Cerebellar cortex (tissue), 1 donor: ENCODE data around the gene POMT2.

ENCODE experiments used
- DNase-seq: peaks from one replicate; pipeline ENCODE4 v3.0.0-alpha.2; 2015; ENCODE audit warnings: low spot score

Gene POMT2

GRCh38 chr14:77240336-77240915 is 80.3 kb downstream of the POMT2 start:
- no peak for DNase-seq

- no peak for DNase-seq
These were observed 81.3 kb downstream of the POMT2 start for GRCh38 chr14:77239412-77239811.

GRCh38 chr14:77238996-77239395 is 81.7 kb downstream of the POMT2 start:
- no peak for DNase-seq

GRCh38 chr14:77238356-77238755 is 82.3 kb downstream of the POMT2 start:
- peak; percentile 66 for DNase-seq

GRCh38 chr14:77236814-77237213 is 83.9 kb downstream of the POMT2 start:
- no peak for DNase-seq

GRCh38 chr14:77231721-77232120 is 89.0 kb downstream of the POMT2 start:
- no peak for DNase-seq

GRCh38 chr14:77230914-77231313 is 89.8 kb downstream of the POMT2 start:
- no peak for DNase-seq

- DNase-seq = no peak
These were observed 92.6 kb downstream of the POMT2 start for GRCh38 chr14:77228056-77228455.

GRCh38 chr14:77225892-77226557 is 94.7 kb downstream of the POMT2 start:
- DNase-seq = no peak

GRCh38 chr14:77225254-77225653 is 95.4 kb downstream of the POMT2 start:
- no peak for DNase-seq
